ENCODE measurements around the gene ARID1A.

DNA sequence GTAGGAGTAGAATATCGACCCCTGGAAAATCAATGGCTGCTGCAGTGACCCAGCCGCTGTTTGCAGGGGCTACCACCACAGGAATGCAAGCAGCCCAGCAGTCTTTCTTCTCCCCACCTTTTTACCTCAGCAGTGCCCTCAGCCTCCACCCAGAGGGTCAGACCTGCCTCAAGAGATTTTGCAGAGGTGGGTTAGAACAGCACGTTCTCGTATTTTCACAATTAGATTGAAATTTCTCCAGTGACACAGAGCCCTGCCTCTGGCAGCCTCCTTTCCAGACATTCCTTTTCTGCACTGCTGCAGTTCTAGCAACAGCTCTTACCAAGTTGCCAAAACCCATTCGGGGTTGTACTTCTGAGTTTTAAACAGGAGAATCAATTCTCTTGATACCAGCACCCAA is 53.6 kb downstream of the ARID1A start:
- no peak for TF ChIP-seq CTCF (IDR thresholded peaks at IDR 0.05 in 4 of 5, conservative IDR thresholded peaks at IDR 0.05 in 1 of 5)
- TF ChIP-seq POLR2A (IDR thresholded peaks at IDR 0.05), result no peak

Data from gastrocnemius medialis (tissue), 4 donors.